Upper lobe of left lung (tissue), 4 donors: ENCODE data around the gene GNS.

Experiments used
- CTCF ChIP-seq, 6 experiments: fragments of 450-650 bp in 4 of 6; fragments of 200-600 bp in 2 of 6; sonication (generic) in 2 of 6; IDR thresholded peaks; one replicate each; pipeline ENCODE4 v1.5.1; 2016 to 2019; ENCODE audit warnings: antibody characterized with exemption in 6 of 6
- EP300 ChIP-seq, 4 donors: sonication (generic); formaldehyde crosslinking; IDR thresholded peaks; one replicate each; pipeline ENCODE4 v1.5.1; 2017; ENCODE audit warnings: antibody characterized with exemption in 4 of 4, control low read depth in 2 of 4

GRCh38 chr12:64733857-64734256 is 25.3 kb downstream of the GNS start:
- no peak for TF ChIP-seq CTCF (IDR thresholded peaks at IDR 0.05)
- TF ChIP-seq EP300 (IDR thresholded peaks at IDR 0.05): no peak
